ENCODE measurements around the gene CFAP97D2. TPM values are rescaled to one million over a fixed set of nuclear protein-coding genes. Genes with fewer than 3 reads are reported as not detected.
"Not testable (repeated sequence)": the region's sequence is repeated elsewhere in the genome, so short reads cannot be mapped to it uniquely, and the experiment has no call there.

Gene CFAP97D2
- polyA plus RNA-seq, 3 donors: 0.21 TPM; not detected in 2

DNA sequence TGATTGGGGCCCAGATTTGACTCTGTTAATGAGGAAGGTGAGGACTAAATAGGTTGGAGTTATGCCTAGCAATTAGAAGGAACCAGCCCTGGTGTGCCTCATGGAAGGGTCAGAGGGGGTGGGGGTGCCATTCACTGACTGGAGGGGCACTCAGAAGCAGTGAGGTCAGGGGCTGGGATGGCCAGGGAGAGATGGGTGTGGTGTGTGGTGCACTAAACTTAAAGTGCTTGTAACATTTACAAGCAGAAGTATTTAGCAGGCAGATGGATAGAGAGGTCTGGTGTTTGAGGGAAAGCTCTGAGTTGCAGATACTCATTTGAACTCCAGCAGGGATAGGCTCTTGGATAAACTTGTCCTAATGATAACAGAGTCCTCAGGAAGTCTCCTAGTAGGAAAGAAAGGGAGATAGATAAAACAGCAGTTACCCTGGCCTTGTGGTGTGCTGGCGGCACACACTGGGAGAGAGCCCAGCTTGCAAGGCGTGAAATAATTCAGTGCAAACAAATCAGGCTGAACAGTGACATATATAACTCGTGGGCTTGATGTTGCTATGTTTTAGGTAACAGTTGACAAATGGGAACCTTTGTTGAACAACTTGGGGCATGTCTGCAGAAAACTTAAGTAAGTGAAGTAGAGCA, 82.4 kb downstream of the CFAP97D2 start:
- Histone ChIP-seq H3K4me1 (ENCODE audit: control insufficient read depth in 1 of 2, insufficient read depth in 2 of 2, low read length in 2 of 2) (no peaks in the 10 kb centered on the region), H3K9ac (ENCODE audit: insufficient read depth, low read length, poor library complexity, severe bottlenecking) (no peak overlapping the region), H4K20me1 (ENCODE audit: insufficient read depth, low read length) (no peaks in the 10 kb centered on the region), H3K27me3 (ENCODE audit: control insufficient read depth in 2 of 2, insufficient read depth in 2 of 2, low read length in 2 of 2) (no peaks in the 10 kb centered on the region), H3K9me3 (replicated peaks in 1 of 2; ENCODE audit: control insufficient read depth in 1 of 2, insufficient read depth in 1 of 2, low read length in 2 of 2) (no peaks in the 10 kb centered on the region), H3K4me3 (replicated peaks in 1 of 3; ENCODE audit: low read depth in 2 of 3, low read length in 3 of 3) (no peak overlapping the region), H3K27ac (ENCODE audit: low read depth in 1 of 2, low read length in 2 of 2) (no peak overlapping the region), H3K4me2 (replicated peaks; ENCODE audit: extremely low read depth, low read length, poor library complexity, severe bottlenecking) (no peak overlapping the region), H2AFZ (ENCODE audit: insufficient read depth, low read depth, low read length, poor library complexity, severe bottlenecking) (no peak overlapping the region), H3K36me3 (replicated peaks in 1 of 2; ENCODE audit: control insufficient read depth in 1 of 2, insufficient read depth in 2 of 2, low read length in 2 of 2) (peaks cover 82 to 100% of the 10 kb centered on the region in 2 donors), H3K79me2 (ENCODE audit: insufficient read depth, low read length) (no peaks in the 10 kb centered on the region)
- Mint-ChIP-seq H3K36me3 (peaks cover 88 to 96% of the 10 kb centered on the region in 2 donors), H3K4me1 (peaks cover 2% of the 10 kb centered on the region), H3K9me3 (no peaks in the 10 kb centered on the region), H3K4me3 (no peak overlapping the region), H3K27me3 (ENCODE audit: low read depth in 3 of 3) (peaks cover 0 to 2% (median 0%) of the 10 kb centered on the region in 3 donors), H3K27ac (peak overlapping the region in 1 of 7 donors; percentile 24)
- TF ChIP-seq, protein P1, sequence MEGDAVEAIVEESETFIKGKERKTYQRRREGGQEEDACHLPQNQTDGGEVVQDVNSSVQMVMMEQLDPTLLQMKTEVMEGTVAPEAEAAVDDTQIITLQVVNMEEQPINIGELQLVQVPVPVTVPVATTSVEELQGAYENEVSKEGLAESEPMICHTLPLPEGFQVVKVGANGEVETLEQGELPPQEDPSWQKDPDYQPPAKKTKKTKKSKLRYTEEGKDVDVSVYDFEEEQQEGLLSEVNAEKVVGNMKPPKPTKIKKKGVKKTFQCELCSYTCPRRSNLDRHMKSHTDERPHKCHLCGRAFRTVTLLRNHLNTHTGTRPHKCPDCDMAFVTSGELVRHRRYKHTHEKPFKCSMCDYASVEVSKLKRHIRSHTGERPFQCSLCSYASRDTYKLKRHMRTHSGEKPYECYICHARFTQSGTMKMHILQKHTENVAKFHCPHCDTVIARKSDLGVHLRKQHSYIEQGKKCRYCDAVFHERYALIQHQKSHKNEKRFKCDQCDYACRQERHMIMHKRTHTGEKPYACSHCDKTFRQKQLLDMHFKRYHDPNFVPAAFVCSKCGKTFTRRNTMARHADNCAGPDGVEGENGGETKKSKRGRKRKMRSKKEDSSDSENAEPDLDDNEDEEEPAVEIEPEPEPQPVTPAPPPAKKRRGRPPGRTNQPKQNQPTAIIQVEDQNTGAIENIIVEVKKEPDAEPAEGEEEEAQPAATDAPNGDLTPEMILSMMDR (IDR thresholded peaks at IDR 0.05): no peak
- intact Hi-C loops (cut with micrococcal nuclease): no loop called here
- WGBS (ENCODE audit: insufficient coverage): 100% methylated on average over 3 of the region's 3 CpGs
- DNase-seq: no peak

- H3K36me3 Mint-ChIP-seq: peaks cover 88 to 98% of the 10 kb centered on the region in 2 donors
- Histone ChIP-seq H3K4me2 (replicated peaks; ENCODE audit: extremely low read depth, low read length, poor library complexity, severe bottlenecking) (no peak overlapping the region), H3K4me1 (ENCODE audit: control insufficient read depth in 1 of 2, insufficient read depth in 2 of 2, low read length in 2 of 2) (no peaks in the 10 kb centered on the region)
These were observed 84.5 kb downstream of the CFAP97D2 start for GRCh38 chr13:114263578-114263977.

GRCh38 chr13:114264313-114264712, 85.3 kb downstream of the CFAP97D2 start:
- H3K4me3 ChIP-seq (replicated peaks in 1 of 3; ENCODE audit: low read depth in 2 of 3, low read length in 3 of 3); intact Hi-C loops (cut with micrococcal nuclease); H3K4me3 Mint-ChIP-seq; H3K27me3 ChIP-seq (ENCODE audit: control insufficient read depth in 2 of 2, insufficient read depth in 2 of 2, low read length in 2 of 2); DNase-seq; H3K27ac ChIP-seq (ENCODE audit: low read depth in 1 of 2, low read length in 2 of 2); H2AFZ ChIP-seq (ENCODE audit: insufficient read depth, low read depth, low read length, poor library complexity, severe bottlenecking); H3K79me2 ChIP-seq (ENCODE audit: insufficient read depth, low read length); H3K9ac ChIP-seq (ENCODE audit: insufficient read depth, low read length, poor library complexity, severe bottlenecking); H3K27me3 Mint-ChIP-seq (ENCODE audit: low read depth in 3 of 3); H3K4me1 Mint-ChIP-seq; H3K9me3 Mint-ChIP-seq; H4K20me1 ChIP-seq (ENCODE audit: insufficient read depth, low read length); H3K4me2 ChIP-seq (replicated peaks; ENCODE audit: extremely low read depth, low read length, poor library complexity, severe bottlenecking); H3K9me3 ChIP-seq (replicated peaks in 1 of 2; ENCODE audit: control insufficient read depth in 1 of 2, insufficient read depth in 1 of 2, low read length in 2 of 2); H3K4me1 ChIP-seq (ENCODE audit: control insufficient read depth in 1 of 2, insufficient read depth in 2 of 2, low read length in 2 of 2): not testable (repeated sequence)
- WGBS (ENCODE audit: insufficient coverage): 98% methylated on average over 10 of the region's 13 CpGs
- H3K27ac Mint-ChIP-seq: peak overlapping the region in 1 of 7 donors; percentile 80
- peaks cover 89 to 95% of the 10 kb centered on the region in 2 donors for H3K36me3 Mint-ChIP-seq
- peaks cover 91 to 100% of the 10 kb centered on the region in 2 donors for H3K36me3 ChIP-seq (replicated peaks in 1 of 2; ENCODE audit: control insufficient read depth in 1 of 2, insufficient read depth in 2 of 2, low read length in 2 of 2)

More at GRCh38 chr13:114263578-114263977, 84.5 kb downstream of the CFAP97D2 start:
- no peak overlapping the region for H3K27ac ChIP-seq (ENCODE audit: low read depth in 1 of 2, low read length in 2 of 2)
- TF ChIP-seq, protein P1 (IDR thresholded peaks at IDR 0.05): no peak
- DNase-seq: no peak
- H3K27me3 ChIP-seq (ENCODE audit: control insufficient read depth in 2 of 2, insufficient read depth in 2 of 2, low read length in 2 of 2): no peaks in the 10 kb centered on the region
- Mint-ChIP-seq H3K4me1 (no peaks in the 10 kb centered on the region), H3K4me3 (no peak overlapping the region), H3K27me3 (ENCODE audit: low read depth in 3 of 3) (peaks cover 0 to 3% (median 0%) of the 10 kb centered on the region in 3 donors), H3K9me3 (peaks cover 0 to 5% (median 0%) of the 10 kb centered on the region in 7 donors), H3K27ac (peak overlapping the region in 1 of 7 donors; percentile 1)
- no peaks in the 10 kb centered on the region for H3K9me3 ChIP-seq (replicated peaks in 1 of 2; ENCODE audit: control insufficient read depth in 1 of 2, insufficient read depth in 1 of 2, low read length in 2 of 2)
- no peaks in the 10 kb centered on the region for H4K20me1 ChIP-seq (ENCODE audit: insufficient read depth, low read length)
- no peak overlapping the region for H3K9ac ChIP-seq (ENCODE audit: insufficient read depth, low read length, poor library complexity, severe bottlenecking)
- no peak overlapping the region for H3K4me3 ChIP-seq (replicated peaks in 1 of 3; ENCODE audit: low read depth in 2 of 3, low read length in 3 of 3)
- no peak overlapping the region for H2AFZ ChIP-seq (ENCODE audit: insufficient read depth, low read depth, low read length, poor library complexity, severe bottlenecking)
- intact Hi-C loops (cut with micrococcal nuclease): no loop called here
- H3K36me3 ChIP-seq (replicated peaks in 1 of 2; ENCODE audit: control insufficient read depth in 1 of 2, insufficient read depth in 2 of 2, low read length in 2 of 2): peaks cover 91 to 100% of the 10 kb centered on the region in 2 donors
- WGBS (ENCODE audit: insufficient coverage): 22% methylated on average over 4 of the region's 5 CpGs
- H3K79me2 ChIP-seq (ENCODE audit: insufficient read depth, low read length): no peaks in the 10 kb centered on the region

All from CD14-positive monocyte (primary cell).